ENCODE measurements around the gene NEK10. TPM values are rescaled to one million over a fixed set of nuclear protein-coding genes. Genes with fewer than 3 reads are reported as not detected.
"Not testable (repeated sequence)": the region's sequence is repeated elsewhere in the genome, so short reads cannot be mapped to it uniquely, and the experiment has no call there.

The NEK10 gene
- polyA plus RNA-seq, 1 experiment = 2.5 TPM

DNA sequence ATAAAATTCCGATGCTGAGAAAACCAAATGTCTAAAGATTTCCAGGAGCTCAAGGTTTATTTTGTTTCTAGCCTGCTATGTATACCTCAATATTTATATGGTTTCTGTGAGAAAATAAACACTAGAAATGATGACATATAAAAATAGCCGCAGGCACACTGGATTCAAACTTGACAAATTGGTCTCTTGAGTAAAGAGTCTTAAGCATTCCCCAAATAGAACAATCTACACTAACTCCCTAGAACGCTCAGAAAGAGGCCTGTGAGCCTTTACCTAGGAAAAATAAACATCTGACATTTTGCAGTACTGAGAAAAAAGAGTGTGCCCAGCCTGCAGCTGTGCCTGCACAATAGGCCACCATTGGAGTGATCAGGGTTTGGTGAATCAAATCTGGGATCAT, 75.2 kb downstream of the NEK10 start:
- ChIA-PET POLR2A (no interaction called here), CTCF (no interaction called here)
- Histone ChIP-seq H3K4me3 (ENCODE audit: low read depth, low read length) (no peak overlapping the region), H3K36me3 (ENCODE audit: control insufficient read depth, insufficient read depth, low read length) (no peaks in the 10 kb centered on the region), H3K27me3 (ENCODE audit: control insufficient read depth, insufficient read depth, low read length) (no peaks in the 10 kb centered on the region)
- TF ChIP-seq, protein P1, sequence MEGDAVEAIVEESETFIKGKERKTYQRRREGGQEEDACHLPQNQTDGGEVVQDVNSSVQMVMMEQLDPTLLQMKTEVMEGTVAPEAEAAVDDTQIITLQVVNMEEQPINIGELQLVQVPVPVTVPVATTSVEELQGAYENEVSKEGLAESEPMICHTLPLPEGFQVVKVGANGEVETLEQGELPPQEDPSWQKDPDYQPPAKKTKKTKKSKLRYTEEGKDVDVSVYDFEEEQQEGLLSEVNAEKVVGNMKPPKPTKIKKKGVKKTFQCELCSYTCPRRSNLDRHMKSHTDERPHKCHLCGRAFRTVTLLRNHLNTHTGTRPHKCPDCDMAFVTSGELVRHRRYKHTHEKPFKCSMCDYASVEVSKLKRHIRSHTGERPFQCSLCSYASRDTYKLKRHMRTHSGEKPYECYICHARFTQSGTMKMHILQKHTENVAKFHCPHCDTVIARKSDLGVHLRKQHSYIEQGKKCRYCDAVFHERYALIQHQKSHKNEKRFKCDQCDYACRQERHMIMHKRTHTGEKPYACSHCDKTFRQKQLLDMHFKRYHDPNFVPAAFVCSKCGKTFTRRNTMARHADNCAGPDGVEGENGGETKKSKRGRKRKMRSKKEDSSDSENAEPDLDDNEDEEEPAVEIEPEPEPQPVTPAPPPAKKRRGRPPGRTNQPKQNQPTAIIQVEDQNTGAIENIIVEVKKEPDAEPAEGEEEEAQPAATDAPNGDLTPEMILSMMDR (IDR thresholded peaks at IDR 0.05; ENCODE audit: insufficient read depth, low read depth, low read length) = no peak
- no peak for DNase-seq (ENCODE audit: low read depth)

DNA sequence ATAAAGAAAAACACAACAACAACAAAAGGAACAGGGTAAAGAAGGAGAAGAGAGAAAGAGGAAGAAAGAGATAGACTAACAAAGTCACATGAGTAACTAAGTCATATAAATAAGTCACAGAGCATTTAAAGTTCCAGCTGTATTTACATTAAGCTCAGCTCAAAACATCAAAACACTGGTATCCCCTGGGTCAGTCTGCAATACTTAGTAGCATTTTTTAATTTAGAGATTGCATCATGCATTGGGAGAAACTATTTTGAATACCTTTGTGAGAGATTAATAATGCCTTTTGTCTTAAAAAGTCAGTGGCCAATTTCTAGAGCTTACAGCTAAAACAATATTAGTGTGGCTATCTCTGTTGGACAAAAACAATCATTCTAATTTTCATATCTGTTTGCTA, 78.4 kb downstream of the NEK10 start:
- Histone ChIP-seq H3K4me3 (ENCODE audit: low read depth, low read length) (no peak overlapping the region), H3K27me3 (ENCODE audit: control insufficient read depth, insufficient read depth, low read length) (no peaks in the 10 kb centered on the region), H3K36me3 (ENCODE audit: control insufficient read depth, insufficient read depth, low read length) (no peaks in the 10 kb centered on the region)
- POLR2A ChIA-PET = no interaction called here
- CTCF ChIA-PET = no interaction called here
- no peak for DNase-seq (ENCODE audit: low read depth)
- TF ChIP-seq, protein P1 (IDR thresholded peaks at IDR 0.05; ENCODE audit: insufficient read depth, low read depth, low read length) = no peak

GRCh38 chr3:27289769-27290413, 79.3 kb downstream of the NEK10 start:
- ChIA-PET CTCF (interaction anchor here (0.5 kb wide), 1 partner anchor 161 kb away, joined by 5 read pairs; no protein-coding TSS in a partner anchor), POLR2A (no interaction called here)
- TF ChIP-seq, protein P1 (IDR thresholded peaks at IDR 0.05; ENCODE audit: insufficient read depth, low read depth, low read length) = no peak
- H3K4me3 ChIP-seq (ENCODE audit: low read depth, low read length) = no peak overlapping the region
- H3K27me3 ChIP-seq (ENCODE audit: control insufficient read depth, insufficient read depth, low read length) = no peaks in the 10 kb centered on the region
- H3K36me3 ChIP-seq (ENCODE audit: control insufficient read depth, insufficient read depth, low read length) = no peaks in the 10 kb centered on the region
- no peak for DNase-seq (ENCODE audit: low read depth)

DNA sequence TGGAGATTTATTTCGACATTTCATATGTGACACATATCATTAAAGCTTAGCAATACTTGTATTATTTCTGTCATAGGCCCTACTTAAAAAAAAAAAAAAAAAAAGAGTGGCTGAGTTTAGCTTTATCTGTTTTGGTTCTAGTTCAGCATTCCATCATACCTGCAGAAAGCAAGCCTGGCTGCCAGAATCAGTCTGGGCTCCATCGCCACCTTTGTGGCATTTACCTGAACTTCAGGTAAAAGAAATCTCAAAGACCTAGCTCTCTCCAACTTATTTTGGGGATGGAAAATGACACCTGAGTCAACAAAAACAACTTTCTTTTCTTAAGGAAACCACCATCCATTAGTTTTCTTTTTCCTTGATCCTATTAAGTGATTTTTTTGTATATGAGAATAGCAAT, 82.1 kb downstream of the NEK10 start:
- DNase-seq (ENCODE audit: low read depth) = no peak
- ChIA-PET POLR2A (no interaction called here), CTCF (interaction anchor here (1.1 kb wide), 1 partner anchor 7 kb away, joined by 4 read pairs; no protein-coding TSS in a partner anchor)
- Histone ChIP-seq H3K27me3 (ENCODE audit: control insufficient read depth, insufficient read depth, low read length) (no peaks in the 10 kb centered on the region), H3K36me3 (ENCODE audit: control insufficient read depth, insufficient read depth, low read length) (no peaks in the 10 kb centered on the region), H3K4me3 (ENCODE audit: low read depth, low read length) (no peak overlapping the region)
- TF ChIP-seq, protein P1 (IDR thresholded peaks at IDR 0.05; ENCODE audit: insufficient read depth, low read depth, low read length) = no peak

DNA sequence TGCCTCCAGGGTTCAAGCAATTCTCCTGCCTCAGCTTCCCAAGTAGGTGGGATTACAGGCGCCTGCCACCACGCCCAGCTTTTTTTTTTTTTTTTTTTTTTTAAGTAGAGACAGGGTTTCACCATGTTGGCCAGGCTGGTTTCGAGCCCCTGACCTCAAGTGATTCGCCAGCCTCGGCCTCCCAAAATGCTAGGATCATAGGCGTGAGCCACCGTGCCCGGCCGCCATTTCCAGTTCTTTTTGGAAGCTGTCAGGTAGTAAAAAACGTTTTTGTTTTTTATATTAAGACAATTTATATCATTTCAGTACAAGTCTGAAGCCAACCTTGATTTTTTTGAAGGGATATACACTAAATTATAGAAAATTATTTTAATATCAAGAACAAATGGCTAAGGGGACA, 82.7 kb downstream of the NEK10 start:
- POLR2A ChIA-PET; H3K36me3 ChIP-seq (ENCODE audit: control insufficient read depth, insufficient read depth, low read length); H3K27me3 ChIP-seq (ENCODE audit: control insufficient read depth, insufficient read depth, low read length); CTCF ChIA-PET; H3K4me3 ChIP-seq (ENCODE audit: low read depth, low read length); DNase-seq (ENCODE audit: low read depth): not testable (repeated sequence)

GRCh38 chr3:27285668-27286067, 83.5 kb downstream of the NEK10 start:
- ChIA-PET POLR2A (no interaction called here), CTCF (no interaction called here)
- DNase-seq (ENCODE audit: low read depth) = no peak
- Histone ChIP-seq H3K4me3 (ENCODE audit: low read depth, low read length) (no peak overlapping the region), H3K27me3 (ENCODE audit: control insufficient read depth, insufficient read depth, low read length) (no peaks in the 10 kb centered on the region), H3K36me3 (ENCODE audit: control insufficient read depth, insufficient read depth, low read length) (no peaks in the 10 kb centered on the region)
- TF ChIP-seq, protein P1 (IDR thresholded peaks at IDR 0.05; ENCODE audit: insufficient read depth, low read depth, low read length) = no peak
